Hematopoietic multipotent progenitor cell (in vitro differentiated cells): ENCODE measurements around the gene UQCR10. TPM values are rescaled to one million over a fixed set of nuclear protein-coding genes. Genes with fewer than 3 reads are reported as not detected.

Experiments used
- DNase-seq, 3 donors: peaks; one replicate each; pipeline ENCODE4 v3.0.0-alpha.2; 2011 to 2015; ENCODE audit warnings: low read depth in 2 of 3, low spot score in 2 of 3
- total RNA-seq: library from RNA; depleted of rRNA; stranded (reverse); fragments of >200 nt; gene quantifications from one replicate; pipeline ENCODE4 v1.2.3, GENCODE V29; 2012

Gene UQCR10
- total RNA-seq, 1 donor, result 83.7 TPM

DNA sequence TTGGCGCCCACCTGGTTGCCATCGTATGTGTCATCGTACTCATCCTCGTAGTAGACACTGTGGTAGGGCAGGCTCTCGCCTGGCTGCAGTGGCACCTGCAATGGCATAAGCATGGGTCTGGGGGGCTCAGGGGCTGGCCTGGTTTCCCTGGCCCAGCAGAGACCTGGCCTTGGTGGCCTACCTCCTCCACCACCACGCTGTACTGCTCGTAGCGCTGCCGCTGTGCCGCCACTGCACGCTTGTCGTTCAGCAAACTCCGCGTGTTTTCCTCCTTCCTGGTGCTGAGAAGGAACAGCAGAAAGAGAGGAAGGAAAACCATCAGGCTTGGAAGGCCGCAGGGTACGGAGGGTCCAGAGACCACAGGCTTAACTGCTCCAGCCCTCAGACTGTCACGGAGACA is 26.2 kb downstream of the UQCR10 start:
- no peak for DNase-seq

DNA sequence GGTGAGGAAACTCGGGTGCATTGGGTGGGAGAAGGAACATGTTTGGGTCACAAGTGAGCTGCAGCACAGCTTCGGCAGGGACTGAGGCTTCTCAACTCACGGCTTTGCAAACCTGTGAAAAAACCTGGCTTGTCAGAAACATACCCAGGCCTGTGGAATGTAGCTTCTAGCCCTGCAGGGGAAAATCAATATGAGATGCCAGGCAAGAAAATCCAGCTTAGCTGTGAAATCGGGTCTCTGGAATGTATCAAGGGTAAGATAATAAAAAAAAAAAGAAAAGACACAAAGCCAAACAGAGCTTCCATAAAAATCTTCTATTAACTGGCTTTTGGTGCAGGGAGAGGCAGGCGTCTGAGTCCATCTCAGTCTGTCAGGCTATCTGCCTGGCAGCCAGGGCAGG is 28.5 kb downstream of the UQCR10 start:
- no peak for DNase-seq

DNA sequence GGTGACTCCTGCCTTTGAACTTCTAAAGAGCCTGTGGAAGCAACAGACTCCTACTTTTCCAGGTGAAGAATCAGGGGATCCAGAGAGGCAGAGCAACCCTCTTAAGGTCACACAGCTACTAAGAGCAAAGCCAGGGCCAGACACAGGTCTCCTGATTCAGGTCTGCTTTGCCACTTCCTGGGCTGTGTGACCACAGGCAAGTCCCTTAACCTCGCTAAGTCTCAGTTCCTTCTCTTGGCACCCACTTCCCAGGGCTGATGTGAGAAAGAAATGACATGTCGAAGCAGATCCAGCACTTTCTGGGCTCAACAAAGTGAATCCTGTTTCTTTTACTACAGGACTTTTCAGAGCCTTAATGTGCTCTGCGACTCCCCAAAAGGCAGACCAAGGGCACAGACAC is 30.2 kb downstream of the UQCR10 start:
- DNase-seq, result no peak

DNA sequence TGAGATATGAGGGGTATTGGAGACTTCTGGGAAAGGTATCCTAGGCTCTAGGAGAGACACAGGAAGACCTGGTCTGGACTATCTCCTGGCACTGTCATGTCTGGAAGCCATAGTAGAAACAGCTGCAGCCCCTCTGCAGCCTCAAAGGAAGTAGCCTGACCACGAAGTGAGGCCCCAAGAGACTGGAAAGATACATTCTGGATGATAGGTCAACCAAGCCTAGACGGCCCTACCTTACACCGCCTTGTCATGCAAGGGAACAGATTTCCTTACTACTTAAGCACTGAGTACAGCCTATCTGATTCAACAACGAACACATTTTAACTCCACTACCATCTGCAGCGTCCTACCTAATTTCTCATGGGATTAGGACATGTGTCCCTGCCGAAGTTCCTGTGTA is 31.1 kb downstream of the UQCR10 start:
- DNase-seq, result no peak

DNA sequence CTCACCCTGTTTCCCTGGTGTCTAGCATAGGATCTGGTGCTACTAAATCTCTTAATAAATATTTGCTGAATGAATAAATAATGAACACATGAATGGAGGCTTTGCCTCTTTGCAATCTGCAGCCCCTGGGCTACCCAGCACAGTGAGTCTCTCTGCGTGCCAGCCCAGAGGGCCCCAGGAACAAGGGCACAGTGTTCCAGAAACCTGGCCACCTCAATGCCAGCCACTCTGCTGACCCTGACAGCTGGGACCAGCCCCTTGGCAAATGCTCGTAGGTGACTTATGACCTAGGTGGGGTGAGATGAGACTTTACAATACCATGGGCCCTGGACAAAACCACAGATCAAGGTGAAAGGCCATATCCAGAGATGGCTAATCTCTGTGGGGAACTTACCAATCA is 31.6 kb downstream of the UQCR10 start:
- no peak for DNase-seq

DNA sequence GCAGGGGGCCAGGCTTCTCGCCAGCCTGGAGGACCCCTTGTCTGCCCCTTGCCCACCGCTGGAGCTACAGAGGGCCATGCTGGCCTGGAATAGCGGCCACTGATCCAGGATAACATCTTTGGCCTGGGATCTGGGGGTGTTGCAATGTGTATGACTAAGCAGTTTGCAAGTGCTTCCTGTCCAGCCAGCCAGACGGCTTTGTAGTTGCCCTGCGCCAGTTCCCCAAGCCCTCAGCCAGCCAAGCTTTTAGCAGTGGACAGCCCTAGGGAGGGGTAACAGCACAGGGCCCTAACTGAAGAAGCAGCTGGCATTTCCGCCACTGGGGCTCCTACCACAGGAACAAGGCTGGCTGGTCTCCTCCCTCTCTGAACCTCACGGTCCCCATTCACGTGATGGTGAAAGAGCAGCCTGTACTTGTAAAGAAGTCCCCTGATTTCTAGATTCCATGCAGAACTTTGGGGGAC is 32.1 kb downstream of the UQCR10 start:
- peak in 2 of 3 donors; percentile 14 to 47 for DNase-seq

DNA sequence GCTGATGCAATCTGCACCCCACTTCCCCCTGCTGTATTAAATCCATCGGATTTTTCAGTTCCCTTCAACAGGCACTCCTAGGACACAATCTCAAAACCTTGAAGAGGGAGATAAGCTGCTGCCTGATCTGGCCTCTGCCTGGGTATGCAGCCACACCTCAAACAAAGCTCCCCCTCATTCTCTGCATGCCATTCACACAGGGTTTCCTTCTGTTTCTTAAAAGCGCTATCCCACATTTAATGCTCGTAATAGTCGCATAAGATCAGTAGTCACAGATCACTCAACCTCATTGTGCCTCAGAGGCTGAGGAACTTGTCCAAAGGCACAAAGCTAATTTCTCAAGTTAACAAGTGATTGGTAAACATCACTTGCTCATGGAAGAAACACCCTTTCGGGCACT is 34.0 kb downstream of the UQCR10 start:
- no peak for DNase-seq

DNA sequence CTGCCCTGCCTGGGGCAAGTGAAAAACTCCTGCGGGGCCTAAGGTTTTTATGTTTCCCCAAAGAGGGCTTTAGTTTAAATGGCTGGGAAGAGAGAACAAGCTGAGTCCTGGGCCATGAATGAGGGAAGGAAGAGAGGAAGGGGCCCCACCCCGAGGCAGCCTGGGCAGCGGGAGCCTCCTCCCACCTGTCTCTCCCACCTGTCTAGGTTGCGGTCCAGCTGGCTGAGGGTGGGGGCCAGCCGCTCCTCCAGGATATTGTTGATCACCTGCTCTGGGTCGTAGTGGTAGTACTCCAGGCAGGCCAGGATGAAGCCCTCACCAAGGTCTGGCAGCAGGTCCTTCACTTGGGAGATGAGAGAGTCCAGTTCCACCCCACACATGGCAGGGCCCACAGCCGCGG is 34.6 kb downstream of the UQCR10 start:
- no peak for DNase-seq

DNA sequence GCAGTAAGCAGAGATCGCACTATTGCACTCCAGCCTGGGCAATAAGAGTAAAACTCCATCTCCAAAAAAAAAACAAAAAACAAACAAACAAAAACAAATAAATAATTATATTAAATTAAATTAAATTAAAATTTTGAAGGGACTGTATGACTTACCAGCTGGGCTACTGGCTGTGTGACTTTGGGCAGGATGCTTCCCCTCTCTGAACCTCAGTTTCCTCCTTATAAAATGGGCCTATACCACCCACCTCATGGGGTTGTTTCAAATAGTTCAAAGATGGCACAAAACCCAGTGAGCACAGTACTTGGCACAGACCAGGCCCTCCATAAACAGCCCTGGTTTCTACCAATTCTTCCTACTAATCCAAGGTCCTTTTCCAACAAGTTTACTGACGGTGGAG is 36.0 kb downstream of the UQCR10 start:
- DNase-seq, result no peak

DNA sequence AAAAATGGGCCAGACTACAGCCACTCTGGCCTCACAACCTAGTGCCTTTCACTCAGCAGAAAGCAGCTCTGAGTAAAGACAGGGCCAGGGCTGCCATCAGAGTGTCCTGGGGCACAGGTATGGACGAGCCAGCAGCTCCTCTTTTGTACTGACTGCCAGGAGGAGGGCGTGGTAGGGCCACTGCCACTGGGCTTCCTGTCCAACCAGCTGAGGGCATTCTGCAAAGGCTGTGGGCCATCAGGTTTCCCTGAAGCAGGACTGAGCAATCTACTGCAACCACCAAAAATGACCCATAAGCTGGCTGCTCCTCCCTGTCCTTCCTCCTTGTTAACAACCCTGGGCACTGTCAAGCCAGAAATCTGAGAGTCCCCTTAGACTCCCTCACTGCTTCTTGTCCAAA is 37.8 kb downstream of the UQCR10 start:
- no peak for DNase-seq

DNA sequence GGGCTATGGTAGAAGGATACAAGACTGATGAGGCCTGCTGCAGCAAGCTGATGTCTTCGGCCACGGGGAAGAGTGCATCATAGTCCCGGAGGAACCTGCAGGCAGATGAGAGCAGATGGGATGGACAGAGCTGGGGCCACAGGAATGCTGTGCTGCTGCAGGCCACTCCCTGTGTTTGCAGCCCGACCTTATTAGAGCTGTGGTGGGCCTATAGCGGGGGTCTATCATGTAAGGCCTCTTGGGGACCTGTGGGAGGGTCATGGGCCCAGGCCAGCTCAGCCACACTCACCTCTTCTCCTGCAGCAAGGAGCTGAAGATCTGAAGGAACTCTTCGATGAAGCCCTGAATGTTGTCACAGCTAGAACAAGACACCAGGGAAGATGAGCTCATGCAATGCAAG is 39.0 kb downstream of the UQCR10 start:
- DNase-seq, result no peak

DNA sequence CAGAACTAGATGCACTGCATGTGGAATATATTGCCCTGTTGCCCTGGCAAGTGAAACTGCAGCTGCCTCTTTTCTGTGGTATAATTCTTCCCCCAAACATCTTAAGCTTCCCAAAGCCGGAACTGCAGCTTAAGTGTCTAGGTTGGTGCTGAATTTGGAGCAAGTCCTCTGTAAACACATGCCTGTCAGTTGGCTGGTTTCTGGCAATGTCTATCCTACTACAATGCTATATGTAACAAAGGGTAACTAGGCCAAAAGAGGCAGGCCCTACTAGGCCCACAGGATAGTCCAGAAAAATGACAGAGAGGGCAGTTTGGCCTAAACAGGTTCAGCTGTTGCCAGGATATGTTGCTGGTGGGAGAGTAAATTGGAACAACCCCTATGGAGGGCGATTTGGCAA is 43.0 kb downstream of the UQCR10 start:
- DNase-seq, result no peak

DNA sequence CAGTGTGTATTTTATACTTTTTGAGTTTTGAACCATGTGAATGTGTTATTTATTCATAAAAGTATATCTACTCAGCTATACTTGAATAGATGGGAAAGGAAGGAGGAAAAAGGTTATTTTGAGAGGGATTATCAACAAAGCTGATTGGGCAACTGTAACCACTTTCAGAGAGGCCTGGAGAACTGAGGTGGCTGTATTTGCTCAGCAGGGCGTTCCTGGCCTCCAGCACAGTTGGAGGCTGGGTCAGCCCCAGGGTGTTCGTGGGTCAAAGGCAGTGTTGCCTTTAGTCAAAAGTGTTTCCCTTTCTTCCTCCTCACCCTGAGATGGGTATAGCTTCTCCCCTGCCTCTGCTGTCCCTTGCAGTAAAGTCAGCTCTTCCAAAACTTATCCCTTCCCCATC is 44.2 kb downstream of the UQCR10 start:
- DNase-seq, result no peak

DNA sequence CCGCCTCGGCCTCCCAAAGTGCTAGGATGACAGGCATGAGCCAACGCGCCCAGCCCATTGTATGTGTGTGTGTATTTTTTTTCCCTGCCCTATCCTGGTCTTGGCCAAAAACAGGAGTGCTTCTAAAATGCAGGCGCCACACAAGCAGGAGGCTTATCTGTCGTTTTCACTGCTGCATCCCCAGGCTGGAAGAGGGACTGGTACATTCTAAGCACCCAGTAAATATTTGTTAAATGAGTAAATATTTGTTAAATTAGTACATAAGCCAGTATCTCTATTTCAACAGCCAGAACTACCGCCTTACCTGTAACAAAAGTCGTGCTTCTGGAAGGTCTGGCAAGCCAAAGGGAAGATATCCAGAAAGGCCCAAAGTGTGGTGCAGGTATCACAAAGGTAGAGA is 46.0 kb downstream of the UQCR10 start:
- DNase-seq, result no peak

DNA sequence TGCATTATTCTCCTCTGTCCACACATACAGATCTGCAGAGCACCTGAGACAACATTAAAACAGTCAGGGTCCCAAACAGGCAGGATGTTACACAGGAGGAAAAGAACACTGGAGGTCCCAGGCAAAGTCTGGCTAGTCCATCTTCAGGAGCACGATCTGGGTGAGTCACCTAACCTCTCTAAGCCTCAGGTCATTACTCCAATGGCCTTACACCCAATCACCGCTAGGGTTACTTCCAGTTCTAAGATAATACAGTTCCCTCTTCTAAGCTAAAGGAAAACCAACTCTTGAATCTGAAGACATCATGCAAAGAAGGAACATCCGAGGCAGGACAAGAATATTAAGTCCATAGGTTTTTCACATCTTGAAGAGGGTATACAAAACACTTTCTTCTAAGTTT is 46.4 kb downstream of the UQCR10 start:
- DNase-seq, result no peak

DNA sequence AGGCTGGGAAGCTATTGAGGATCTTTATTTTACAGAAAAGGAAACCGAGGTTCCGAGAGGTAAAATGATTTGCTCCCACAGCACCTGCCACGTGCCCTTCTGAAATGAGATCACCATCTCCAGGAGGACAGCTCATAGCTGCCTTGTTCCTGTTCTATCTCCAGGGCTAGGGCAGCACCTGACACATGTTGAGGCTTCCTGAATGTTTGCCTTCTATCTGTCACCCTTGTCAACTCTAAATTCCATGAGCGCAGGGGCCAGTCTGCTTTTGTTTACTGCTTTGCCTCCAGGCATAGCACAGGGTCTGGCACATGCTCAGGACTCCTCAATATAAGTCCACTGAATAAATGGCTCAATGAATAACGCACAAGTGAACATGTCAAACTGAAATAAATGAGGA is 46.8 kb downstream of the UQCR10 start:
- DNase-seq, result no peak

DNA sequence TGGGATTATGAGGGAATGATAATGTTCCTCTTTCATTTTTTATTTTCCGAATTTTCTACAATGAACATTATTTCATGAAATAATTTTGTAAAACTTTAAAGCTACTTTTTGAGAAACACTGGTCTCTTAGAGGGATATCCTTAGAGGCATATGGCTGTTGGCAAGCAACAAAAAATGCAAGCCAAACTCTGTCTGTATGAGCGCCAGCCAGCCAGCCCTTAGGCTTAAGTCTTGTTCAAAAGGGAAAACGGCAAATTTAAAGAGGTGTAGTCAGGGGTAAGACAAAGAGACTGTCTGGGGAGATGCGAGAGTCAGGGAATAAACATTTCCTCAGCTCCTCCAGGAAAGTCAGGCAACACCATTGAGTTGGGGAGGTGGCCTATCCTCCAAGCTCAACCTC is 48.4 kb downstream of the UQCR10 start:
- DNase-seq, result no peak

DNA sequence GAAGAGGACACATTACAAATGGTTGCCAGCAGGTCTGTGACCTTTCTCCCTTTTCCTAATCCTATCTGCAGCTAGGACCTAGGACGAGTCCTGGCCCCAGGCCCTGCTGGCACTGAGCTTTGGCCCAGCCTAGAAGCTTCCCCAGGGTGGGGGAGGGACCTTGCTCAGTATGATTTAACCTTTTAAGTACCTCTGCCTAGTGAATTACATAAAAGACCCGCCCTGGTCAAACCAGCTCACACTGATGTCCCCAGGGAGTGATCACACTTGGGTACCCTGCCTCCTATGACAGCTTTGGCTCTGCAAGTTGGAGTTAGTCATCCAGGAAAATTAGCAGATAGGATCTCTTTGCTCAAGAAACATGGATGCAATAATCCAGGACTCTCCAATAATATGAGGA is 49.0 kb downstream of the UQCR10 start:
- DNase-seq, result no peak

DNA sequence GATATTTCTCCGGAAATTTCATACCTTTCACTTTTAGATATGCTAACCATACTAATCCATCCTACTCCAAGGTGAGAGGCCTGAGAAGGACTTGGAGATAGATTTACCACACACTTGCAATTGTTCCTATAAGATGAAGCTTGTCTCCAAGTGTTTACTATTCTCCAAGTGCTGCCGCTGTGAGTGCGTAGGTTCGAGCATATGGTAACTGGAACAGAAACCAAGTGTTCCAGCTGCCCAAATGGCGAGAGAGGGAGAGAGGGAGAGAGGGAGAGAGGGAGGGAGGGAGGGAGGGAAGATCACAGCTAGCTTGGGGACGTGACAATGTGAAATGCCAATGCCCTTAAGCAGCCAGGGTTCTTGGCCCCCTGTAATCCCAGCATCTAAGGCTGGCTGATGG is 49.4 kb downstream of the UQCR10 start:
- no peak for DNase-seq

DNA sequence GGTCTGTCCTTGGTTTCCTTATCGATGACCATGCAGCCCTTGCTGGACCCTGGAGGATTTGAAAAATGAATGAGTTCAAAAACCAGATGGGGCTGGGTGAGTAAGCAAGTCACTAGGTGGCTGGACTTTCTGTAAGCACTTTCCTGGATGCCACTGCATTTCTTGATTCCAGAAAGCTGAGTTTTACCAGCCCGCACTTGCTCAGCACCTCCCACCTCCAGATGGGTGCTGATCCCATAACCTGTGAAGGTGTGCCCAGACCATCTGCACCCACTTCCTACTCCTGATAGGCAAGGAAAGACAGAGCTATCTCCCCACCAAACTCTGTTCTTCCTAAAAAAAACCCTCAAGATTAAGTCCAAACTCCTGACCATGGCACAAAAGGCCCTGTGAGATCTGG is 49.8 kb downstream of the UQCR10 start:
- no peak for DNase-seq

DNA sequence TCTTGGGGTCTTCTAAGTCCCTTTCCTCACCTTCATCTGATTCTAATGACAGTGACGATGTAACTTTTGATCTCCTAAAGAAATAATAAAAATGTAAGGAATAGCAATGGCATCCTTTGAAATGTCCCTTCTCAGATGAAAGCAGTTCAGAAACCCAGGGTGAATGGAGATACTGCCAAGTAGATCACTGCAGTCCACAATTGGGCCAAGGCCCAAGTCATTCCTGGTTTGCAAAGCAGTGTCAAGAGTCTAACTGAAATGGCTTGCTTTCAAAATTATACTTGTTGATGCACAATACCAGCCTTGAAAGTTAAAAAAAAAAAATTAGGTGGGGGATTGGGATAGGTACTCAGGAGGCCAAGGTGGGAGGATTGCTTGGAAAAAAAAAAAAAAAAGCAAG is 50.6 kb downstream of the UQCR10 start:
- no peak for DNase-seq

DNA sequence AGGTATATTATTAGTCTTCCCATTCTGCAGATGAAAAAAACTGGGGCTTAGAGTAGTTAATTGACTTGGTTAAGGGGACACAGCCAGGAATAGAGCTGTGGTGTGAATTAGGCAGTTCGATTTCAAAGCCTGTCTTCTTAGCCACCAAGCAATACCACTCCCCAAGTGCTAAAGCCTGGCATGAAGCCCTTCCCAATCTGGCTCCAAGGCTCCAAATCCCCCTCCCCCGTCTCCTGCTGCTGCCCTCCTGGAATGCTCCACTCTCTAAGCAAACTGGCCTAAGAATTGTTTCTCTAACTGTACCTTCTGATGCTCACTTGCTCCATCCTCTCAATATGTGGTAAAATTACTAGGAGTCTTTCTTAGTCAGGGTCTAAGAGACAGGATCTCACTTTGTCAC is 52.3 kb downstream of the UQCR10 start:
- DNase-seq, result no peak
